GM18499 (cell line): ENCODE data around the gene ASGR1.
"Not testable (repeated sequence)": the region's sequence is repeated elsewhere in the genome, so short reads cannot be mapped to it uniquely, and the experiment has no call there.

ENCODE experiments used
- ATAC-seq: cut with Tn5 transposase; IDR thresholded peaks from one replicate; pipeline ENCODE4 v1.9.1; 2021; ENCODE audit warnings: moderate number of reproducible peaks; ENCODE audit not compliant: insufficient read depth, unreplicated experiment

The ASGR1 gene

DNA sequence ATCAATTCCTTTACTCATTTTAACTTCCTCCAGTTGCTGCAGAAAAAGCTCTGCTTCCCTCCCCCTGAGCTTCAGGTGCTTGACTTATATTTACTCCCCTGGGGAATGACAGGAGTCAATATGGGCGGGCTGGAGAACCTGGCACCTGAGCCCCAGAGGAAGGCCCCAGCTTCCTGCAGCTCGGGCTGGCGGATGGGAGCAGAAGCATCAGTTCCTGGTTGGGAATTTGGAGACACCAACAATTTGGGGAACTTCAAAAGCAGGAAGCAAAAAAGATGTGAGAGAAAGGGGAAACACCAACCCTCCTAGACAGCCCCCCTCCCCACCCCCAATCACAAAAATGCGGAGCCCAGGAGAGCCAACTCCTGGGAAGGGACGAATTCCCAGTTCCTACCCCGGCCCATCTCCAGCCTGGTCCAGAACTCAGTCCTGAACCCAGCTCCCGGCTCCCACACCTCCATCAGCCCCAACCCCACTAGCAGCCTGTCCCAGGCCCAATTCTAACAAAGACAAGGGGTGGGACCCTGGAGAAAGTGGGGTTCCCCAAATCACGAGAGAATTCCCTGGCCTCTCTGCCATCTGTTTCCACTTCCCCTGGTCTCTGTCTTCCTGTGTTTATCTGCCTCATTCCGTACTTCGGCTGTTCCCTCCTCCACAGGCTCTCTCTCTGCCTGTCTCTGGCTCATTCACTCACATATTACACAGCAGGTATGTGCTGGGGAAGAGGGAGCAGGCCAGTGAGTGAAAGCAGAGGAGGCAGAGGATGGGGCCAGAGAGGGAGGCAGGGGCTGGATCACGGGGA, 48.3 kb downstream of the ASGR1 start:
- ATAC-seq, result no peak

DNA sequence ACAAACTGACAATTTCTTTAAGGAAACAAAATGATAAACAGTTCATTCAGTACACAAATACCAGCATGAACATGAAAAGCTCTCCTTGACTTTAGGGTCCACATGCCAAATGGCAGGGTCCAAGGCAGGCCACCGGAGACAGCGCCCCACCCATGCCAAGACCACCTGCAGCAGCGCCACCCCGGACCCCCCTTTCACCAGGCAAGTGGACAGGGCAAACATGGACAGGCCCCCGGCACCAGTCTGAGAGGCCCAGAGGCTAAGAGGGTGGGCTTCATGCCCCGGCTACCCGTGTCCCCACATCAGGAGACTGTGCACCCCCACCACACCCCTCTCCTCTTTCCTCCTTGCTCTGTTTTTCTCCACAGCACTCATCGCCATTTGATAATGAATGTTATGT, 49.9 kb downstream of the ASGR1 start:
- no peak for ATAC-seq

DNA sequence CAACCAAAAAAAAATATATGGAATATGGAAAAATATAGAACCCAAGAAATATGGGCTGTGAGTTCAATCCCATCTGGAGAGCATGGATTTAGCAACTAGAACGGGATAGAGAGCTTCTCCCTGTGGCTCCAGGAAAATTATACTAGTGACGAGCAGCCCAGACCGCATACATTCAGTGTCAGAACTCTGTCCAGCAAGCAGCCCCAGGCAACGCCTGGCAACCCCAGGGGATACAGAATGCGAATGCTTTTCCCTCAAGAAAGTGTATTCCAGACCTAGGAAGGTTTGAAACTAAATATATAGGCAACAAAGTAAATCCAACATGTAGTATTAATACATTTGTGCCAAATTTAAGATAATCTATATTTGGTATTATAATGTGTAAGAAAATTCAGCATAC, 51.0 kb downstream of the ASGR1 start:
- ATAC-seq, result no peak

DNA sequence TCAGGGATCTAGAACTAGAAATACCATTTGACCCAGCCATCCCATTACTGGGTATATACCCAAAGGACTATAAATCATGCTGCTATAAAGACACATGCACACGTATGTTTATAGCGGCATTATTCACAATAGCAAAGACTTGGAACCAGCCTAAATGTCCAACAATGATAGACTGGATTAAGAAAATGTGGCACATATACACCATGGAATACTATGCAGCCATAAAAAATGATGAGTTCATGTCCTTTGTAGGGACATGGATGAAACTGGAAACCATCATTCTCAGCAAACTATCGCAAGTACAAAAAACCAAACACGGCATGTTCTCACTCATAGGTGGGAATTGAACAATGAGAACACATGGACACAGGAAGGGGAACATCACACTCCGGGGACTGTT, 51.7 kb downstream of the ASGR1 start:
- ATAC-seq, result not testable (repeated sequence)

DNA sequence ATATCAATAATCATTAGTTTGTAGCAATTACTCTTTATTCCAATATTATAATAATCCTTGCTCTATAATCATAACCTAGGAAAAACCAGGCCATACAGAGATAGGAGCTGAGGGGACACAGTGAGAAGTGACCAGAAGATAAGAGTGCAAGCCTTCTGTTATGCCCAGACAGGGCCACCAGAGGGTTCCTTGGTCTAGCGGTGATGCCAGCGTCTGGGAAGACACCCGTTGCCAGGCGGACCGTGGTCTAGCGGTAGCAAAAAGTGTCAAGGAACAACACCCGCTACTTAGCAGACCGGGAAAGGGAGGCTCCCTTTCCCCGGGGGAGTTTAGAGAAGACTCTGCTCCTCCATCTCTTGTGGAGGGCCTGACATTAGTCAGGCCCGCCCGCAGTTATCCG, 52.8 kb downstream of the ASGR1 start:
- ATAC-seq, result not testable (repeated sequence)

DNA sequence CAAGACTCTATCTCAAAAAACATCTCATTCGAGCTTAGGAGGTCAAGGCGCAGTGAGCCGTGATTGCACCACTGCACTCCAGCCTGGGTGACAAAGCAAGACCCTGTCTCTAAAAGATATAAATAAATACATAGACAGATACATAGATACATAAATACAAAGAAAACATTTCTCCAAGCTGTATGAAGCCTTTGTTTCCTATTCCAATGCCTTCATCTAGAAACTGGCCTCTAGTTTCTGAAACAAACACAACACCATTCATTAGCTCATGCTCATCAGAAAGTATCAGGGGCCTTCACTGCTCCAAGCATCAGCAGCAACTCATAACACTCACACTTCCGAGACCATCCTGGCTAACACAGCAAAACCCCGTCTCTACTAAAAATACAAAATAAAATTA, 54.2 kb downstream of the ASGR1 start:
- ATAC-seq, result no peak

DNA sequence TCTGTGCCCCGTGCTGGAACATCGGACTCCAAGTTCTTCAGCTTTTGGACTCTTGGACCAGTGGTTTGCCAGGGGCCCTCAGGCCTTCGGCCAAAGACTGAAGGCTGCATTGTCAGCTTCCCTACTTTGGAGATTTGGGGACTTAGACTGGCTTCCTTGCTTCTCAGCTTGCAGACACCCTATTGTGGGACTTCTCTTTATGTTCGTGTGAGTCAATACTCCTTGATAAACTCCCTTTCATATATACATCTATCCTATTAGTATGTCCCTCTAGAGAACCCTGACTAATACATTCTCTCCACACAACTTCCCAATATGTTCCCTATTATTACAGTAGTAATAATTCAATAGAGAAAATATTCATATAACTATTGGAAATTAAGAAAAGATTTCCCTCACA, 55.3 kb downstream of the ASGR1 start:
- ATAC-seq, result no peak
